Activated T-cell treated with anti-CD3 and anti-CD28 coated beads, Interleukin-2, amount 50 U/mL, for 4 hours (primary cell): ENCODE measurements around the gene MRO. TPM values are rescaled to one million over a fixed set of nuclear protein-coding genes. Genes with fewer than 3 reads are reported as not detected.

Experiments used
- ATAC-seq, 2 donors: fragments of 200-7000 bp; cut with Tn5 transposase; one replicate each; pipeline ENCODE4 v1.10.0; 2021
- DNase-seq: peaks from one replicate; pipeline ENCODE4 v3.0.0-alpha.2; 2020
- H3K27me3 Mint-ChIP-seq: one replicate; pipeline ENCODE4 v1.8.0; 2021; ENCODE audit warnings: low read depth, mixed read lengths
- H3K36me3 Mint-ChIP-seq: one replicate; pipeline ENCODE4 v1.8.0; 2022; ENCODE audit warnings: mixed read lengths; ENCODE audit not compliant: insufficient read depth
- H3K4me1 Mint-ChIP-seq: one replicate; pipeline ENCODE4 v1.8.0; 2021; ENCODE audit warnings: low read depth, mixed read lengths
- H3K4me3 Mint-ChIP-seq: one replicate; pipeline ENCODE4 v1.8.0; 2021; ENCODE audit warnings: mild to moderate bottlenecking, moderate library complexity, mixed read lengths
- H3K9me3 Mint-ChIP-seq: one replicate; pipeline ENCODE4 v1.8.0; 2021; ENCODE audit warnings: mixed read lengths
- total RNA-seq, 3 donors: library from RNA; stranded (reverse); gene quantifications; one replicate each; pipeline ENCODE4 v1.2.1, GENCODE V29; 2021

MRO gene
- total RNA-seq, 3 donors from 2014 or later = not detected

DNA sequence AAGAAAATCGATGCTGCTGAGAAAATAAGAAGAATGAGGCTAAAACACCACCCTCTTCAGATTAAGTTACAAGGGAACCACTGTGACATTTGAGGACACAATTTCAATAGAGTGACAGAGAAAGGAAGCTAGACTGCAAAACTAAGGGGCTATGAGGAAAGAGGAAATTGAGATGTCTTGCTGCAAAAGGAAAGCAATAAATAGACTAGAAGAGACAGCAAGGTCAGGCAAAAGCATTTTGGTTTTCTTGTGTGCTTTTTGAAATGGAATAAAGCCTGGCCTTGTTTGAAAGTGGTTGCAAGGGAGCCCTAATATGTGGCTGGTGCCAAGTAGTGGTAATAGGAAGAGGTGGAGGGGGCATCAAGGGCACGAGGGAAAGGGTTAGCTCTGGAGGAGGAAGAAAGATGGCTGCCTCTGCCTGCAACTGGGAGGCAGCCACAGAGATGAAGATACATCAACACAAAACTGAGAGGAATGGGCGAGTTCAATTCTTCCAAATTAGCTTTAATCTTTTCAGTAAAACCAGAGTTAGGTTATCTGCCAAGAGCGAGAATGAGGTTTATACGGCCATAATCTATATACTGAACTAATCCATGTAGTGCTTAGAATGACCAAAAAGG, 1.2 kb upstream of the MRO start:
- DNase-seq (no peak), ATAC-seq (no peak)
- Mint-ChIP-seq H3K27me3 (peaks cover 4% of the 10 kb centered on the region), H3K36me3 (no peaks in the 10 kb centered on the region), H3K4me1 (no peaks in the 10 kb centered on the region), H3K4me3 (no peak overlapping the region), H3K9me3 (no peaks in the 10 kb centered on the region)

DNA sequence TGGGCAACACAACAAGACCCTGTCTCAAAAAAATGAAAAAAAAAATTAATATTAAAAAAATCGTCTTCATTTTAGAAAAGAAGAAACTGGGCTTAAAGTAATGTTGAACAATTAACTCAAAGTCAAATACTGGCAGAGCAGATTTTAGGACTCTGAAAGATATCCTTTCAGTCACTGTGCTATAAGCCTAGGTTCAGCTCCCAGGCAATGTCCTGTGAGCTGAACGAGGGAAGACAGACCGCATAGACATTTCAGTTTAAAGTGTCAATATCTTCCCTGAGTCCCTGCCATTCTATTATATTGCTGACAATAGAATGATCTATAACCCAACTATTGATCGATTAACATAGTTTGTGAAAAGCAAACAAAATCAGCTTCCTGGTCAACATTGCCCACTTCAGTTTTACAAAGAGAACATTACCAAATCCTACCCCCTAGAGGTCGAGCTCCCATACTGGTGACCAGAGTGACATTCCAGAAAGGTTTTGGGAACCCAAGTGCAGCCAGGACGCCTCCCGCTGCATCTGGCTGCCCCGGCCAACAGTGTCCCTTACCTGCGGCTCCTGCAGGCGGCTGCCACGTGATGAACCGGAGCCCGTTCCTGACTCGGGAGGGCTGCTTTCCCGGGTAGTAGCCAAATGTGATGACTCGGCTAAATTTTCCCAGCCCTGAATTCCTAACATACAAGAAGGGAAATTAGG, 639 bp downstream of the MRO start:
- Mint-ChIP-seq H3K36me3 (no peaks in the 10 kb centered on the region), H3K4me1 (no peaks in the 10 kb centered on the region), H3K4me3 (no peak overlapping the region), H3K27me3 (peaks cover 10% of the 10 kb centered on the region), H3K9me3 (no peaks in the 10 kb centered on the region)
- DNase-seq (no peak), ATAC-seq (peak in 1 of 2 donors; percentile 21)

GRCh38 chr18:50816419-50817166, 3.2 kb downstream of the MRO start:
- ATAC-seq (no peak), DNase-seq (no peak)
- Mint-ChIP-seq H3K27me3 (peaks cover 15% of the 10 kb centered on the region), H3K4me1 (no peaks in the 10 kb centered on the region), H3K9me3 (no peaks in the 10 kb centered on the region), H3K4me3 (no peak overlapping the region), H3K36me3 (no peaks in the 10 kb centered on the region)

- Mint-ChIP-seq H3K27me3 (peaks cover 15% of the 10 kb centered on the region), H3K4me1 (no peaks in the 10 kb centered on the region), H3K36me3 (no peaks in the 10 kb centered on the region), H3K4me3 (no peak overlapping the region), H3K9me3 (no peaks in the 10 kb centered on the region)
- DNase-seq (no peak), ATAC-seq (no peak)
Measured at GRCh38 chr18:50814395-50814794, 5.4 kb downstream of the MRO start.

DNA sequence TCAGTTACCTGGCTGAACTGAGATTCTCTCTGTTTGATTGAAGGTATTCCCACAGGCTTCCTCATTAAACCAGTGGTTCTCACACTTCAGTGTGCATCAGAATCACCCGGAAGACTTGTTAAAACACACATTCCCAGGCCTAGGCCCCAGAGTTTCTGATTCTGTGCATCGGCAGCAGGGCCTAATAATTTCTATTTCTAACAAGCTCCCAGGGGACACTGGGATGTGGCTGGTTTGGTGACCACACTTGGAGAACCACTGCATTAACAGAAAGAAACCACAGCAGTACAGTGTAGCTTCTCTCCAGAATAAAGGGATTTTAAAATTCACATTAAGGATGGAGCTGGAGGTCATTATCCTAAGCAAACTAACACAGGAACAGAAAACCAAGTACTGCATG, 6.5 kb downstream of the MRO start:
- Mint-ChIP-seq H3K36me3 (no peaks in the 10 kb centered on the region), H3K27me3 (peaks cover 12% of the 10 kb centered on the region), H3K4me1 (no peaks in the 10 kb centered on the region), H3K4me3 (no peak overlapping the region), H3K9me3 (no peaks in the 10 kb centered on the region)
- DNase-seq (no peak), ATAC-seq (no peak)

GRCh38 chr18:50812834-50813233, 7.0 kb downstream of the MRO start:
- Mint-ChIP-seq H3K4me3 (no peak overlapping the region), H3K9me3 (no peaks in the 10 kb centered on the region), H3K36me3 (no peaks in the 10 kb centered on the region)

GRCh38 chr18:50807176-50807575, 12.6 kb downstream of the MRO start:
- no peaks in the 10 kb centered on the region for H3K36me3 Mint-ChIP-seq
- DNase-seq (no peak), ATAC-seq (no peak)
- H3K4me1 Mint-ChIP-seq = no peaks in the 10 kb centered on the region
- peaks cover 2% of the 10 kb centered on the region for H3K27me3 Mint-ChIP-seq
- H3K4me3 Mint-ChIP-seq = no peak overlapping the region
- H3K9me3 Mint-ChIP-seq = no peaks in the 10 kb centered on the region

More at GRCh38 chr18:50812834-50813233, 7.0 kb downstream of the MRO start:
- DNase-seq (no peak), ATAC-seq (no peak)
- Mint-ChIP-seq H3K27me3 (peaks cover 12% of the 10 kb centered on the region), H3K4me1 (no peaks in the 10 kb centered on the region)

GRCh38 chr18:50806208-50806616, 13.6 kb downstream of the MRO start:
- Mint-ChIP-seq H3K36me3 (no peaks in the 10 kb centered on the region), H3K4me3 (no peak overlapping the region), H3K27me3 (peaks cover 2% of the 10 kb centered on the region), H3K9me3 (no peaks in the 10 kb centered on the region), H3K4me1 (no peaks in the 10 kb centered on the region)
- no peak for ATAC-seq
- DNase-seq = no peak

GRCh38 chr18:50805732-50806131, 14.1 kb downstream of the MRO start:
- H3K36me3 Mint-ChIP-seq = no peaks in the 10 kb centered on the region
- ATAC-seq (peak; percentile 55 to 84), DNase-seq (no peak)

DNA sequence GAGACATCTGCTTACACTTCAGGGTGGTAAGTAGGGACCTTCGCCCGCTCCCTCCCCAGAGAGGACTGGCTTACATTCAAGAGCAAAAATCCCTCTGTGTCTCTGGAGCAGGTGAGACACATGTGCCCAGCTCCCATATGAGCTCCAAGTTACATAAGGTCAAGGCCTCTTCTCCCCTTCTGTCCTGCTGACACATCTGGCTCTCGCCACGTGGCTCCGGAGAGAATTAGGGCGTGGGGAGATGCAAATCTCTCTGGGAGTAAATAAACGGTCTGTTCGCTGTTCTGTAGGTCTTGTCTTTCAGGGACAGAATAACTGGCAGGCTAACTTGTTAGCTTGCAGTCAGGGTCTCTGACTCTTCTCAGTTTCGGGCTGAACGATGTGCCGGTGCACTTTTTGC, 16.2 kb downstream of the MRO start:
- ATAC-seq (no peak), DNase-seq (no peak)
- Mint-ChIP-seq H3K27me3 (peaks cover 2% of the 10 kb centered on the region), H3K4me1 (no peaks in the 10 kb centered on the region), H3K9me3 (no peaks in the 10 kb centered on the region), H3K36me3 (no peaks in the 10 kb centered on the region), H3K4me3 (no peak overlapping the region)

More at GRCh38 chr18:50805732-50806131, 14.1 kb downstream of the MRO start:
- Mint-ChIP-seq H3K27me3 (peaks cover 2% of the 10 kb centered on the region), H3K4me1 (no peaks in the 10 kb centered on the region), H3K4me3 (no peak overlapping the region), H3K9me3 (no peaks in the 10 kb centered on the region)

- Mint-ChIP-seq H3K9me3 (no peaks in the 10 kb centered on the region), H3K36me3 (no peaks in the 10 kb centered on the region), H3K27me3 (peaks cover 9% of the 10 kb centered on the region), H3K4me1 (no peaks in the 10 kb centered on the region), H3K4me3 (no peak overlapping the region)
- ATAC-seq (no peak), DNase-seq (no peak)
Measured at GRCh38 chr18:50802141-50802540, 17.7 kb downstream of the MRO start.

GRCh38 chr18:50797142-50797541, 22.7 kb downstream of the MRO start:
- no peaks in the 10 kb centered on the region for H3K4me1 Mint-ChIP-seq
- no peaks in the 10 kb centered on the region for H3K36me3 Mint-ChIP-seq
- H3K9me3 Mint-ChIP-seq = no peaks in the 10 kb centered on the region
- H3K4me3 Mint-ChIP-seq = no peak overlapping the region
- ATAC-seq (no peak), DNase-seq (no peak)
- peaks cover 28% of the 10 kb centered on the region for H3K27me3 Mint-ChIP-seq

GRCh38 chr18:50796495-50796894, 23.3 kb downstream of the MRO start:
- Mint-ChIP-seq H3K9me3 (no peaks in the 10 kb centered on the region), H3K4me3 (no peak overlapping the region), H3K4me1 (no peaks in the 10 kb centered on the region), H3K27me3 (peaks cover 28% of the 10 kb centered on the region), H3K36me3 (no peaks in the 10 kb centered on the region)
- ATAC-seq (no peak), DNase-seq (no peak)

GRCh38 chr18:50793641-50794565, 25.9 kb downstream of the MRO start:
- Mint-ChIP-seq H3K9me3 (no peaks in the 10 kb centered on the region), H3K36me3 (no peaks in the 10 kb centered on the region), H3K4me3 (no peak overlapping the region), H3K27me3 (peaks cover 28% of the 10 kb centered on the region), H3K4me1 (no peaks in the 10 kb centered on the region)
- ATAC-seq (no peak), DNase-seq (no peak)
